ENCODE data around the gene KLF1. TPM values are rescaled to one million over a fixed set of nuclear protein-coding genes. Genes with fewer than 3 reads are reported as not detected.
A peak's percentile ranks its signal among the peaks of the same experiment; 100 is the strongest.

Gene KLF1
- total and polyA plus RNA-seq, 2 of the 13 experiments (the other 11 are each of a cell fraction or from before 2014, with no cell fraction given) = not detected

DNA sequence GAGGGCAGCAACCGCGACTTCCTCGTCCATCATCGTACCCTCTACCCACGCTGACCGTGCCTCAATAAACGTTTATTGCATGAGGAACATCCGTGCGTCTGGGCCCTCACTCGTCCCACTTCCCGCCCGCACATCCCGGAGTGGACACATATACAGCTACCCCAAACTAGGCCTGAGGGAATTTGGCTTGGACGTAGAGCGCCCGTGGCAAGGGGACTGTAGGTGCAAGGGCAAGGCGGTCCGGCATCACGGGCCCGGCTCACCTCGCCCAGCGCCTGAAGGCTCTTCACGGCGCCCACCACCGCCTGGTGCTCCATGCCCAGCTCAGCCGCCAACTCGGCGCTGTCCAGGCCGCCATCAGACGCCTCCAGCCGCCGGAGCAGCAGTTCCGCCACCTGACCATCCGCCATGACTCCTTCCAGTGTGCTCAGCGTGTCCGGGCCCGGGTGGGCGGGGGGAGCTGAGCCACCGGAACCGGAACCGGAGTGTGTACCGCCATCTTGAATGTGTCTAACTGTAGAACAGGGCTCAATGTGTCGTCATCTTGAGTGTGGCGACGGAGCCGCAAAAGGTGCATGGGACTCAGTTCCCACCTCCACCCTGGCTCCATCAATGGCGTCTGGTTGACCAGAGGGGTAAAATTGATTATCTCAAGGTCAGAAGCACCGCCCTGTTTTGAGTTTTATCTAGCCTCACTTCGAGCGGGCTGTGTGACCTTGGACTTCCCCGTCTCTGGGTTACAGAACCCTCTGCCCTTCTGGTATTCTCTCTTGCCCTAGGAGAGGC lies 46.5 kb upstream of the KLF1 start, which contains the start of gene FARSA (continued):
- TF ChIP-seq, protein P1, sequence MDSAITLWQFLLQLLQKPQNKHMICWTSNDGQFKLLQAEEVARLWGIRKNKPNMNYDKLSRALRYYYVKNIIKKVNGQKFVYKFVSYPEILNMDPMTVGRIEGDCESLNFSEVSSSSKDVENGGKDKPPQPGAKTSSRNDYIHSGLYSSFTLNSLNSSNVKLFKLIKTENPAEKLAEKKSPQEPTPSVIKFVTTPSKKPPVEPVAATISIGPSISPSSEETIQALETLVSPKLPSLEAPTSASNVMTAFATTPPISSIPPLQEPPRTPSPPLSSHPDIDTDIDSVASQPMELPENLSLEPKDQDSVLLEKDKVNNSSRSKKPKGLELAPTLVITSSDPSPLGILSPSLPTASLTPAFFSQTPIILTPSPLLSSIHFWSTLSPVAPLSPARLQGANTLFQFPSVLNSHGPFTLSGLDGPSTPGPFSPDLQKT (CRISPR knock-in tag; IDR thresholded peaks at IDR 0.05; ENCODE audit: borderline replicate concordance) = no peak
- no peak for TF ChIP-seq ZNF24 (IDR thresholded peaks at IDR 0.05)
- TF ChIP-seq ZNF703 (CRISPR knock-in tag; IDR thresholded peaks at IDR 0.05; ENCODE audit: borderline replicate concordance) = no peak
- TF ChIP-seq PITX1 (CRISPR knock-in tag; IDR thresholded peaks at IDR 0.05) = no peak; the same call in 1 of the 2 replicates
- peak; percentile 12; the same call in 1 of the 2 replicates for TF ChIP-seq RARA (CRISPR knock-in tag; IDR thresholded peaks at IDR 0.05)
- TF ChIP-seq TFDP2 (CRISPR knock-in tag; IDR thresholded peaks at IDR 0.05) = peak; percentile 63; the same call in 1 of the 2 replicates
- peak; percentile 96 for TF ChIP-seq ZNF335 (CRISPR knock-in tag; IDR thresholded peaks at IDR 0.05)
- no peak for TF ChIP-seq HMG20B (CRISPR knock-in tag; conservative IDR thresholded peaks at IDR 0.05)
- TF ChIP-seq FOXO4 (CRISPR knock-in tag; conservative IDR thresholded peaks at IDR 0.05) = no peak
- TF ChIP-seq ZSCAN31 (CRISPR knock-in tag; IDR thresholded peaks at IDR 0.05; ENCODE audit: low read depth) = peak; percentile 81
- peak; percentile 56; the same call in 1 of the 2 replicates for TF ChIP-seq ZNF710 (CRISPR knock-in tag; IDR thresholded peaks at IDR 0.05; ENCODE audit: borderline replicate concordance)
- TF ChIP-seq MTF1 (CRISPR knock-in tag; IDR thresholded peaks at IDR 0.05) = no peak
- no peak for TF ChIP-seq ZNF775 (CRISPR knock-in tag; IDR thresholded peaks at IDR 0.05; ENCODE audit: borderline replicate concordance)
- TF ChIP-seq AHR (CRISPR knock-in tag; IDR thresholded peaks at IDR 0.05) = no peak
- peak; percentile 68; the same call in 1 of the 2 replicates for TF ChIP-seq ZNF724P (CRISPR knock-in tag; IDR thresholded peaks at IDR 0.05; ENCODE audit: borderline replicate concordance)
- no peak for TF ChIP-seq ISX (CRISPR knock-in tag; conservative IDR thresholded peaks at IDR 0.05)
- no peak for TF ChIP-seq GTF2F1 (IDR thresholded peaks at IDR 0.05; ENCODE audit: low read length)
- no peak for TF ChIP-seq IKZF4 (CRISPR knock-in tag; IDR thresholded peaks at IDR 0.05; ENCODE audit: borderline replicate concordance, low read depth, not compliant biosample characterization)
- no peak for TF ChIP-seq SOX6 (IDR thresholded peaks at IDR 0.05)
- TF ChIP-seq SOX6 (CRISPR knock-in tag; IDR thresholded peaks at IDR 0.05) = peak; percentile 54; the same call in 1 of the 2 replicates
- 0 out of 2 replicates have a peak, but pooled peaks have one; percentile 54 for TF ChIP-seq ZBTB21 (CRISPR knock-in tag; IDR thresholded peaks at IDR 0.05)
- TF ChIP-seq ZKSCAN1 (IDR thresholded peaks at IDR 0.05; ENCODE audit: low read length) = no peak
- TF ChIP-seq CREM (IDR thresholded peaks at IDR 0.05) = peak; percentile 84
- TF ChIP-seq CREM (CRISPR knock-in tag; IDR thresholded peaks at IDR 0.05) = no peak
- TF ChIP-seq SIX4 (CRISPR knock-in tag; IDR thresholded peaks at IDR 0.05) = no peak
- TF ChIP-seq SIN3B (IDR thresholded peaks at IDR 0.05; ENCODE audit: low read length) = 0 out of 2 replicates have a peak, but pooled peaks have one; percentile 21
- no peak for TF ChIP-seq CENPT (CRISPR knock-in tag; IDR thresholded peaks at IDR 0.05; ENCODE audit: low read depth)
